Transverse colon (tissue), 3 donors: Measurements from ENCODE around the gene EML1.

Experiments
- EP300 ChIP-seq: sonication (generic); formaldehyde crosslinking; IDR thresholded peaks from one replicate; pipeline ENCODE4 v1.6.1; 2017; ENCODE audit warnings: antibody characterized with exemption, low read depth
- POLR2A ChIP-seq: fragments of 450-650 bp; IDR thresholded peaks from one replicate; pipeline ENCODE4 v1.6.1; 2016; ENCODE audit warnings: antibody characterized with exemption, mild to moderate bottlenecking, moderate library complexity
- TF ChIP-seq, protein P1 (sequence below), 5 experiments: fragments of 200-600 bp in 3 of 5; fragments of 450-650 bp in 2 of 5; sonication (generic) in 3 of 5; IDR thresholded peaks; 1 replicate in 2 of 5; 2 replicates in 3 of 5; pipeline ENCODE4 v1.5.1; 2016 to 2017; ENCODE audit warnings: antibody characterized with exemption in 5 of 5, inconsistent platforms in 3 of 5, mild to moderate bottlenecking in 2 of 5, moderate library complexity in 1 of 5

- TF ChIP-seq, protein P1, sequence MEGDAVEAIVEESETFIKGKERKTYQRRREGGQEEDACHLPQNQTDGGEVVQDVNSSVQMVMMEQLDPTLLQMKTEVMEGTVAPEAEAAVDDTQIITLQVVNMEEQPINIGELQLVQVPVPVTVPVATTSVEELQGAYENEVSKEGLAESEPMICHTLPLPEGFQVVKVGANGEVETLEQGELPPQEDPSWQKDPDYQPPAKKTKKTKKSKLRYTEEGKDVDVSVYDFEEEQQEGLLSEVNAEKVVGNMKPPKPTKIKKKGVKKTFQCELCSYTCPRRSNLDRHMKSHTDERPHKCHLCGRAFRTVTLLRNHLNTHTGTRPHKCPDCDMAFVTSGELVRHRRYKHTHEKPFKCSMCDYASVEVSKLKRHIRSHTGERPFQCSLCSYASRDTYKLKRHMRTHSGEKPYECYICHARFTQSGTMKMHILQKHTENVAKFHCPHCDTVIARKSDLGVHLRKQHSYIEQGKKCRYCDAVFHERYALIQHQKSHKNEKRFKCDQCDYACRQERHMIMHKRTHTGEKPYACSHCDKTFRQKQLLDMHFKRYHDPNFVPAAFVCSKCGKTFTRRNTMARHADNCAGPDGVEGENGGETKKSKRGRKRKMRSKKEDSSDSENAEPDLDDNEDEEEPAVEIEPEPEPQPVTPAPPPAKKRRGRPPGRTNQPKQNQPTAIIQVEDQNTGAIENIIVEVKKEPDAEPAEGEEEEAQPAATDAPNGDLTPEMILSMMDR (IDR thresholded peaks at IDR 0.05) = no peak
- TF ChIP-seq POLR2A (no peak), EP300 (no peak)
These were observed 24.8 kb upstream of the EML1 start for GRCh38 chr14:99768381-99768780.
